Karpas-422 (cell line): Measurements from ENCODE around the gene SPOP. TPM values are rescaled to one million over a fixed set of nuclear protein-coding genes. Genes with fewer than 3 reads are reported as not detected.

Experiments used
- DNase-seq: peaks from one replicate; pipeline ENCODE4 v3.0.0-alpha.2; 2015
- H2AFZ ChIP-seq: fragments of 200-600 bp; sonication (generic); 2 replicates; pipeline ENCODE4 v1.6.1; 2014; ENCODE audit warnings: antibody characterized with exemption, low read length, mixed read lengths
- H3K27ac ChIP-seq: fragments of 200-600 bp; sonication (generic); 2 replicates; pipeline ENCODE4 v1.5.1; 2014; ENCODE audit warnings: mild to moderate bottlenecking, low read length, moderate library complexity
- H3K27me3 ChIP-seq: fragments of 200-600 bp; sonication (generic); 2 replicates; pipeline ENCODE4 v1.6.1; 2014; ENCODE audit warnings: low read length, mixed read lengths
- H3K36me3 ChIP-seq: fragments of 200-600 bp; sonication (generic); 2 replicates; pipeline ENCODE4 v1.6.1; 2014; ENCODE audit warnings: low read length, mixed read lengths; ENCODE audit not compliant: insufficient read depth
- H3K4me1 ChIP-seq: fragments of 200-600 bp; sonication (generic); 2 replicates; pipeline ENCODE4 v1.6.1; 2014; ENCODE audit warnings: mild to moderate bottlenecking, low read length, mixed read lengths
- H3K4me2 ChIP-seq: fragments of 200-600 bp; sonication (generic); 2 replicates; pipeline ENCODE4 v1.6.1; 2014; ENCODE audit warnings: low read length, low read depth, mild to moderate bottlenecking; ENCODE audit not compliant: poor library complexity, severe bottlenecking
- H3K4me3 ChIP-seq: fragments of 200-600 bp; sonication (generic); 2 replicates; pipeline ENCODE4 v1.5.1; 2014; ENCODE audit warnings: mild to moderate bottlenecking, antibody characterized with exemption, low read length, mixed read lengths
- H3K79me2 ChIP-seq: fragments of 200-600 bp; sonication (generic); 2 replicates; pipeline ENCODE4 v1.6.1; 2014; ENCODE audit warnings: mild to moderate bottlenecking, low read length, mixed read lengths
- H3K9ac ChIP-seq: fragments of 200-600 bp; sonication (generic); 2 replicates; pipeline ENCODE4 v1.6.0; 2014; ENCODE audit warnings: low read length
- H3K9me2 ChIP-seq: fragments of 200-600 bp; sonication (generic), shearing (Covaris generic); replicated peaks from 2 replicates; pipeline ENCODE4 v1.6.0; 2014; ENCODE audit warnings: mild to moderate bottlenecking, low read length, moderate library complexity; ENCODE audit not compliant: insufficient read depth
- H3K9me3 ChIP-seq: fragments of 300-700, 200-600 bp; sonication (generic); 2 replicates; pipeline ENCODE4 v1.6.1; 2014; ENCODE audit warnings: low read length, mixed read lengths
- H4K20me1 ChIP-seq: fragments of 200-600 bp; sonication (generic); 2 replicates; pipeline ENCODE4 v1.6.1; 2014; ENCODE audit warnings: mild to moderate bottlenecking, antibody characterized with exemption, low read length, low read depth; ENCODE audit not compliant: insufficient read depth
- total RNA-seq: library from RNA; depleted of rRNA; stranded (reverse); fragments of >200 nt; shearing (Covaris generic); gene quantifications from 2 replicates; pipeline ENCODE4 v1.2.3, GENCODE V29; 2014; ENCODE audit warnings: low replicate concordance

The SPOP gene
- total RNA-seq, 1 experiment from 2014 or later: 49.0 TPM

GRCh38 chr17:49597928-49598655 lies 79.8 kb downstream of the SPOP start:
- Histone ChIP-seq H2AFZ (no peak overlapping the region), H3K36me3 (peaks cover 42% of the 10 kb centered on the region; the same call in 1 of the 2 replicates), H3K27me3 (no peaks in the 10 kb centered on the region), H3K9ac (no peak overlapping the region), H3K9me3 (no peaks in the 10 kb centered on the region), H3K4me3 (no peak overlapping the region), H3K79me2 (no peaks in the 10 kb centered on the region; the same call in 1 of the 2 replicates), H3K9me2 (no peaks in the 10 kb centered on the region), H4K20me1 (no peaks in the 10 kb centered on the region), H3K4me1 (no peaks in the 10 kb centered on the region), H3K4me2 (no peak overlapping the region), H3K27ac (no peak overlapping the region)
- DNase-seq: no peak

DNA sequence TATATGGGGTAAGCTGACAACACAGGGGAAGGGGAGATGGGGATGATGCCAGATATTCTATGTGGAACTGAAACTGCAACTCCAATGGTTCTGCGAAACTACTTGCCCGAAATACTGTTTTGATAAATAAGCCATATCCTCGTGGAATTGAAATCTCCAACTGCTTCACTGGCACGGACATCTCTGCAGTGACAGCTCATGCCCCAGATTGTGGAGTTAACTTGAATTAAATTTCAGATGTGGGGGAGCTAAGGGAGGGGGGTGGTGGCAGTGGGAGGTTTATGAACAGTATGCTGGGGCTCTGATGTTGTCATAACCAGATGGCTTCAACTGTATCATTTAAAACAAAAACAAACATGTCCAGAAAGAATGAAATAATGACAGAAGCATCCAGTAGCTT lies 80.5 kb downstream of the SPOP start:
- no peak overlapping the region for H3K9ac ChIP-seq
- no peaks in the 10 kb centered on the region for H3K9me3 ChIP-seq

GRCh38 chr17:49596613-49597244 lies 81.2 kb downstream of the SPOP start:
- Histone ChIP-seq H3K36me3 (peaks cover 31% of the 10 kb centered on the region; the same call in 1 of the 2 replicates), H3K79me2 (no peaks in the 10 kb centered on the region), H3K4me2 (no peak overlapping the region), H3K4me3 (no peak overlapping the region), H4K20me1 (no peaks in the 10 kb centered on the region), H3K27ac (no peak overlapping the region), H3K27me3 (no peaks in the 10 kb centered on the region), H3K9me3 (no peaks in the 10 kb centered on the region), H3K9me2 (no peaks in the 10 kb centered on the region), H2AFZ (no peak overlapping the region), H3K4me1 (no peaks in the 10 kb centered on the region), H3K9ac (no peak overlapping the region)
- no peak for DNase-seq

More for the DNA sequence above, 80.5 kb downstream of the SPOP start:
- no peaks in the 10 kb centered on the region for H4K20me1 ChIP-seq
- H2AFZ ChIP-seq: no peak overlapping the region
- no peaks in the 10 kb centered on the region for H3K27me3 ChIP-seq
- no peak overlapping the region for H3K4me3 ChIP-seq
- H3K79me2 ChIP-seq: no peaks in the 10 kb centered on the region
- no peak overlapping the region for H3K4me2 ChIP-seq
- H3K9me2 ChIP-seq: no peaks in the 10 kb centered on the region
- no peak for DNase-seq
- no peaks in the 10 kb centered on the region for H3K4me1 ChIP-seq
- H3K27ac ChIP-seq: no peak overlapping the region
- peaks cover 38% of the 10 kb centered on the region; the same call in 1 of the 2 replicates for H3K36me3 ChIP-seq

DNA sequence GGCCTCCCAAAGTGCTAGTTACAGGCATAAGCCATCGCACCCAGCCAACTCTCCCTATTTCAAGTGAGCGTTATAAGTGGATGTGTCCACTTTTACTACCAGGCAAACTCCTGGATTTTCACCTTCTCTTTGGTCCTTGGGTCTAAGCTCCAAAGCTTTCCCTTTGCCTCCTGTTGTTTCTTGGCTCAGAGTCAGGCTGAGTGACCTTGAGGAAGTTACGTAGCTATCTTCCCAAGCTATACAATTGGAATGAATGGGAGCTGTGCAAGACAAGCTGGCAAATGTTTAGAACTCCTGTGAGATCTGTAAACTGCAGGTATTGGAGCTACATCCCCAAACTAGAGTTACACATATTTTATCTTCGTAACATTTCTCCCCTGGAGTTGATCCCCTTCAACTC lies 81.9 kb downstream of the SPOP start:
- H3K4me2 ChIP-seq: no peak overlapping the region
- H4K20me1 ChIP-seq: no peaks in the 10 kb centered on the region
- no peak for DNase-seq
- no peaks in the 10 kb centered on the region for H3K79me2 ChIP-seq
- peaks cover 26% of the 10 kb centered on the region; the same call in 1 of the 2 replicates for H3K36me3 ChIP-seq
- H3K4me3 ChIP-seq: no peak overlapping the region
- no peaks in the 10 kb centered on the region for H3K27me3 ChIP-seq
- H3K4me1 ChIP-seq: no peaks in the 10 kb centered on the region
- H2AFZ ChIP-seq: no peak overlapping the region
- H3K9ac ChIP-seq: no peak overlapping the region
- no peaks in the 10 kb centered on the region for H3K9me3 ChIP-seq
- H3K27ac ChIP-seq: no peak overlapping the region
- no peaks in the 10 kb centered on the region for H3K9me2 ChIP-seq

DNA sequence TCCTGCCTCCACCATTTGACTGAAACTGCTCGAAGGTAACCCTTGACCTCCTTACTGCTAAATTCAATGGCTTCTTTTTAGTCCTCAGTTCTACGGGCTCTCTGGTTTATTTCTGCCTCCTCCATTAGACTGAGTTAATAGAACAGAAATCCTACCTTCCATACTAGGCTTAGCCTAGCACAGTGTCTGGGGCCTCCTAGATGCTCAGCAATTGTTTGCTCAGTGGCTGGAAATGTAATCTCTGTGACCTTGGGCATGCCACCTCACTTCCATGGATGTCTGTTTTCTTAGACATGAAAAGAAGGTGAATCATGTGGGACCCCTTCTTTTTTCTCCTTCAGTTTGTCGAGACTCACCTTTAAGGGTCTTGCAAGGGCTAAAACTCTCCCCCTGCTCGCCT lies 82.6 kb downstream of the SPOP start:
- Histone ChIP-seq H3K9me3 (no peaks in the 10 kb centered on the region), H3K79me2 (no peaks in the 10 kb centered on the region), H3K4me1 (no peaks in the 10 kb centered on the region), H2AFZ (no peak overlapping the region), H3K9ac (no peak overlapping the region), H3K4me3 (no peak overlapping the region), H3K36me3 (peaks cover 22% of the 10 kb centered on the region; the same call in 1 of the 2 replicates), H3K27me3 (no peaks in the 10 kb centered on the region), H4K20me1 (no peaks in the 10 kb centered on the region), H3K27ac (no peak overlapping the region), H3K4me2 (no peak overlapping the region), H3K9me2 (no peaks in the 10 kb centered on the region)
- DNase-seq: no peak

DNA sequence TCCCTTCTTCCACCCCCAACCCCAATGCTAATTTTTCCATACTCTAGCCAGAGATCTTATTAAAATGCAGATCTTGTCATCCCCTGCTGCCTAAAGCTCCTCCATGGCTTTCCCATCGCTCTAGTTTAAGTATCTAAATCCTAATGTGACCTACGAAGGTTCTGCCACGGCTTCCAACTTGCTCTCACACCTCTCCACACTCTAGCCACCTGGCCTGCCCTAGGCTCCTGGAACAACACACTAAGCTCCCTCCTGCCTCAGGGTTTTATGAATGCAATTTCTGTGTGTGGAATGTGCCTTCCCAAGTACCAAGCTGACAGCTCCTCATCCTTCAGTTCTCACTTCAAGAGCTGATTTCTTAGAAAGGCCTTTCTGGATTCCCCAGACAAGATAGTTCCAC lies 85.6 kb downstream of the SPOP start:
- no peak for DNase-seq
- no peak overlapping the region for H2AFZ ChIP-seq
- H3K4me2 ChIP-seq: no peak overlapping the region
- H3K27ac ChIP-seq: no peak overlapping the region
- no peaks in the 10 kb centered on the region for H3K4me1 ChIP-seq
- H3K4me3 ChIP-seq: no peak overlapping the region
- no peak overlapping the region for H3K9ac ChIP-seq
- no peaks in the 10 kb centered on the region for H4K20me1 ChIP-seq
- H3K9me3 ChIP-seq: no peaks in the 10 kb centered on the region
- H3K79me2 ChIP-seq: no peaks in the 10 kb centered on the region
- peaks cover 12% of the 10 kb centered on the region; the same call in 1 of the 2 replicates for H3K36me3 ChIP-seq
- no peaks in the 10 kb centered on the region for H3K27me3 ChIP-seq
- no peaks in the 10 kb centered on the region for H3K9me2 ChIP-seq

DNA sequence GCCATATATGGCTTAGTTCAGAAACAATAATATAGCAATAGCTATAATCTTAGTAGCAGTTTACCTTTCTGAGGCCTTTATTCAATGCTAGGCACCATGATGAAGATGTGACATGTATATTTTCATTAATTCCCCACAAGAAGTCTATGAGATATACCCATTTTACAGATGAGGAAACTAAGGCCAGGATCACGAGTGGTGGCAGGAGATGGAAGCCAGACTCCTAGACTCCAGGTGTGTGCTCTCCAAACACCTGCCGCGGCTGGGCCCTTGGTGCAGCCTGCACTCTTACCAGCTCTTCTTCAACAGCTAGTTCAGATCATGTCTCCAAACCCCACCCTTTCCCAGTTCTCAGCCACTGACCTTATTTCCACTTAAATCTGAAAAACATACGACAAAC lies 87.0 kb downstream of the SPOP start:
- H3K36me3 ChIP-seq: 0 out of 2 replicates have a peak, but pooled peaks cover 4% of the 10 kb centered on the region
- no peaks in the 10 kb centered on the region for H3K9me2 ChIP-seq
- no peaks in the 10 kb centered on the region for H3K79me2 ChIP-seq
- H4K20me1 ChIP-seq: no peaks in the 10 kb centered on the region
- no peak overlapping the region for H2AFZ ChIP-seq
- no peaks in the 10 kb centered on the region for H3K27me3 ChIP-seq
- no peak overlapping the region for H3K4me3 ChIP-seq
- H3K27ac ChIP-seq: no peak overlapping the region
- no peak for DNase-seq
- no peak overlapping the region for H3K4me2 ChIP-seq
- no peak overlapping the region for H3K9ac ChIP-seq
- no peaks in the 10 kb centered on the region for H3K4me1 ChIP-seq
- H3K9me3 ChIP-seq: no peaks in the 10 kb centered on the region

DNA sequence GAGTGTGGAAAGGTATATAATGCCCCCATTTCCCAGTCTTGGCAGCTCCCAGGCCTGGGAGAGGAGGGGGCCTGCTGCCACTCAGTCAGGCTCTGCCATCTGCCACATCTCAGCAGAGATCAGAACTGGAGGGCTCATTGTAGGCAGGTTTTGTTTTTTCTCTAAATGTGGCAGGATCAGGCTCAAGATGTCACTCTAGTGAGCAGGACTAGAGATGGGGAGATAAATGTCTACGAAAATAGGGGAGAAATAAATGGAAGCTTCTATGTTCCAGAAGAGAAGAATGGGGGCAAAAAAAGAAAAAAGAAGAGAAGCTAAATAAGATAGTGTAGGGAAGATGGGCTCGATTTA lies 88.3 kb downstream of the SPOP start:
- H3K4me3 ChIP-seq: no peak overlapping the region
- no peaks in the 10 kb centered on the region for H3K79me2 ChIP-seq
- H3K9ac ChIP-seq: no peak overlapping the region
- H4K20me1 ChIP-seq: no peaks in the 10 kb centered on the region
- H3K9me3 ChIP-seq: no peaks in the 10 kb centered on the region
- H3K27me3 ChIP-seq: no peaks in the 10 kb centered on the region
- no peaks in the 10 kb centered on the region for H3K36me3 ChIP-seq
- H3K27ac ChIP-seq: no peak overlapping the region
- no peaks in the 10 kb centered on the region for H3K4me1 ChIP-seq
- DNase-seq: no peak
- H2AFZ ChIP-seq: no peak overlapping the region
- no peak overlapping the region for H3K4me2 ChIP-seq
- no peaks in the 10 kb centered on the region for H3K9me2 ChIP-seq
